K562 (cell line): ENCODE results near the gene FBL. TPM values are rescaled to one million over a fixed set of nuclear protein-coding genes. Genes with fewer than 3 reads are reported as not detected.
A peak's percentile ranks its signal among the peaks of the same experiment; 100 is the strongest.
"Not testable (repeated sequence)": the region's sequence is repeated elsewhere in the genome, so short reads cannot be mapped to it uniquely, and the experiment has no call there.

ENCODE experiments used
- ATAC-seq: fragments of 200-7000 bp; cut with Tn5 transposase; 3 replicates; pipeline ENCODE4 v1.9.1; 2020; ENCODE audit warnings: moderate library complexity
- BruUV-seq: library from RNA; stranded (reverse); fragments of 400-500 nt; replicated peaks from 2 replicates; lab custom pipeline; 2021; lab: Mats Ljungman, UMichigan
- CTCF ChIA-PET: fragments of 300-600 bp; formaldehyde crosslinking; extraction: SDS; loops from one replicate; lab custom pipeline; 2021; ENCODE audit warnings: low intra/inter-chr PET ratio; lab: Yijun Ruan, JAX
- POLR2A ChIA-PET: fragments of 300-600, 350-650 bp; sonication (Branson Sonifier 250); formaldehyde crosslinking; extraction: SDS; loops from one replicate; lab custom pipeline; 2021; ENCODE audit warnings: antibody characterized with exemption, inconsistent platforms; lab: Yijun Ruan, JAX
- DNase-seq, 4 experiments: peaks; one replicate each; pipeline versions ENCODE4 v3.0.0 to v3.0.0-alpha.2; 2011 to 2018; ENCODE audit warnings: low spot score in 3 of 4, mixed read lengths in 3 of 4; ENCODE audit errors: extremely low read depth in 1 of 4
- FAIRE-seq: peaks from 2 replicates; lab custom pipeline; 2011; peaks lifted over from hg19 to GRCh38; lab: Jason Lieb, UNC
- H2AFZ ChIP-seq: 2 replicates; pipeline ENCODE4 v1.6.0; 2011; ENCODE audit warnings: low read depth, low read length, control low read depth, inconsistent platforms
- H3K27ac ChIP-seq: fragments of 200-600 bp; 3 replicates; pipeline ENCODE4 v1.8.0; 2011; ENCODE audit warnings: low read depth, mild to moderate bottlenecking, control low read depth, inconsistent platforms, low read length, moderate library complexity, mixed read lengths; ENCODE audit errors: extremely low read depth
- H3K27me3 ChIP-seq, 2 experiments: fragments of 300-600 bp in 1 of 2; 2 replicates in 1 of 2; 3 replicates in 1 of 2; pipeline versions ENCODE4 v1.6.0 to v1.8.0; 2011; ENCODE audit warnings: inconsistent platforms in 2 of 2, low read length in 2 of 2, mild to moderate bottlenecking in 1 of 2, mixed read lengths in 1 of 2, moderate library complexity in 1 of 2; ENCODE audit not compliant: control insufficient read depth in 2 of 2, insufficient read depth in 2 of 2
- H3K36me3 ChIP-seq: fragments of 300-600 bp; 3 replicates; pipeline ENCODE4 v1.8.0; 2011; ENCODE audit warnings: mild to moderate bottlenecking, low read length, inconsistent platforms; ENCODE audit not compliant: control insufficient read depth, insufficient read depth
- H3K4me1 ChIP-seq, 2 experiments: fragments of 200-600 bp in 1 of 2; replicated peaks in 1 of 2; 2 replicates in 1 of 2; 3 replicates in 1 of 2; pipeline versions ENCODE4 v1.5.1 to v1.8.0; 2011; ENCODE audit warnings: inconsistent platforms in 2 of 2, low read length in 2 of 2, mild to moderate bottlenecking in 1 of 2, mixed read lengths in 1 of 2, moderate library complexity in 1 of 2; ENCODE audit not compliant: control insufficient read depth in 2 of 2, insufficient read depth in 2 of 2
- H3K4me2 ChIP-seq: 2 replicates; pipeline ENCODE4 v1.6.1; 2011; ENCODE audit warnings: low read length, control low read depth, inconsistent platforms, mixed read lengths; ENCODE audit not compliant: insufficient read depth
- H3K4me3 ChIP-seq: fragments of 200-600 bp; sonication (generic), shearing (Covaris generic); 2 replicates; pipeline ENCODE4 v1.5.1; 2016; ENCODE audit warnings: control low read depth, inconsistent platforms
- H3K79me2 ChIP-seq: fragments of 200-600 bp; 3 replicates; pipeline ENCODE4 v1.8.0; 2011; ENCODE audit warnings: low read length, inconsistent platforms; ENCODE audit not compliant: control insufficient read depth, insufficient read depth
- H3K9ac ChIP-seq, 2 experiments: 2 replicates each; pipeline versions ENCODE4 v1.6.0 to v1.6.1; 2011; ENCODE audit warnings: low read depth in 2 of 2, low read length in 2 of 2, control low read depth in 1 of 2, inconsistent platforms in 1 of 2, mild to moderate bottlenecking in 1 of 2, mixed read lengths in 1 of 2; ENCODE audit not compliant: insufficient read depth in 1 of 2
- H3K9me1 ChIP-seq: one replicate; pipeline ENCODE4 v1.6.0; 2011; ENCODE audit warnings: inconsistent platforms, mild to moderate bottlenecking, low read length, moderate library complexity; ENCODE audit not compliant: control insufficient read depth, insufficient read depth
- H3K9me3 ChIP-seq: replicated peaks from 2 replicates; pipeline ENCODE4 v1.5.1; 2011; ENCODE audit warnings: low read depth, low read length, inconsistent platforms; ENCODE audit not compliant: control insufficient read depth, insufficient read depth
- H4K20me1 ChIP-seq: replicated peaks from 2 replicates; pipeline ENCODE4 v1.6.1; 2011; ENCODE audit warnings: low read length, inconsistent platforms, mixed read lengths; ENCODE audit not compliant: control insufficient read depth, insufficient read depth
- RBM25 ChIP-seq: fragments of 200-400 bp; formaldehyde crosslinking; IDR thresholded peaks from 2 replicates; pipeline ENCODE4 v1.6.1; 2018; ENCODE audit warnings: low read length, low read depth, moderate library complexity; ENCODE audit not compliant: severe bottlenecking
- WGBS: fragments of 100-300 bp; shearing (Covaris generic); methylation state at CpG from one replicate; pipeline ENCODE4 v1.1.6; 2016; ENCODE audit warnings: low coverage, mixed read lengths; ENCODE audit not compliant: insufficient coverage; ENCODE audit errors: missing lambda C conversion rate; 5-methylcytosine and 5-hydroxymethylcytosine counted together
- in situ Hi-C: fragments of 300-500 bp; cut with MboI; formaldehyde crosslinking; loops from 4 replicates; pipeline ENCODE4 v1.15.0; 2018; ENCODE audit warnings: inconsistent platforms, mixed read lengths
- intact Hi-C: fragments of 100-400 bp; cut with micrococcal nuclease; formaldehyde crosslinking; loops from 2 replicates; pipeline ENCODE4 v1.14.2; 2022
- polyA plus RNA-seq, 8 experiments: library from polyadenylated mRNA; depleted of rRNA in 4 of 8; stranded (reverse) in 5 of 8; unstranded in 3 of 8; fragments of >200 nt; fragmentation: Nextera tagmentation in 2 of 8; fragmentation: Illumina TruSeq in 1 of 8; extraction: Ambion mirVana in 2 of 8; extraction: Trizol in 1 of 8; gene quantifications; 2 replicates each; pipeline versions ENCODE4 v1.2.1 to v1.2.3, GENCODE V29; 2011 to 2014; ENCODE audit warnings: inconsistent platforms in 1 of 8, missing spikeins in 1 of 8
- total RNA-seq, 7 experiments: library from RNA; depleted of rRNA in 6 of 7; stranded (reverse); fragments of >200 nt in 6 of 7; fragmentation: Illumina TruSeq in 2 of 7; extraction: Trizol in 2 of 7; gene quantifications; 2 replicates each; pipeline versions ENCODE4 v1.2.1 to v1.2.3, GENCODE V29; 2011 to 2021; ENCODE audit warnings: low replicate concordance in 1 of 7

The FBL gene
- total and polyA plus RNA-seq, 9 of the 15 experiments (the other 6 are each of a cell fraction or from before 2014, with no cell fraction given), result 201 to 1,696 (median 696) TPM

DNA sequence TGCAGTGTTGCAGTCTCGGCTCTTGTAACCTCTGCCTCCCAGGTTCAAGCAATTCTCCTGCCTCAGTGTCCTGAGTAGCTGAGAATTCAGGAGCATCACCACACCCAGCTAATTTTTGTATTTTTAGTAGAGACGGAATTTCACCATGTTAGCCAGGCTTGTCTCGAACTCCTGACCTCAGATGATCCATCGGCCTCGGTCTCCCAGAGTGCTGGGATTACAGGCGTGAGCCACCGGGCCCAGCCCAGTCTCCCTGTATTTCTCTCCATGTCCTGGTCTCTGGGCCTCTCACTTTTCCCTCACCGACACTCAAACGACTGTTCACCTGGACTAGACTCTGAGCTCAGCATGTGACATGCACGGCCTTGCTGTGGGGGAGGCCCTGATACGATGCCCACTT lies 48.9 kb upstream of the FBL start:
- H3K4me1 ChIP-seq, H3K9me1 ChIP-seq, CTCF ChIA-PET, H3K36me3 ChIP-seq, H3K79me2 ChIP-seq, H4K20me1 ChIP-seq, FAIRE-seq, H2AFZ ChIP-seq, BruUV-seq, POLR2A ChIA-PET, in situ Hi-C loops, ATAC-seq, H3K4me2 ChIP-seq, H3K9me3 ChIP-seq, intact Hi-C loops, DNase-seq, H3K4me3 ChIP-seq, H3K27ac ChIP-seq, H3K9ac ChIP-seq: not testable (repeated sequence)
- TF ChIP-seq RBM25, result peak; percentile 16
- H3K27me3 ChIP-seq, result peaks cover 19 to 27% of the 10 kb centered on the region in 2 experiments
- WGBS, result 26% methylated on average over 10 of the region's 11 CpGs

DNA sequence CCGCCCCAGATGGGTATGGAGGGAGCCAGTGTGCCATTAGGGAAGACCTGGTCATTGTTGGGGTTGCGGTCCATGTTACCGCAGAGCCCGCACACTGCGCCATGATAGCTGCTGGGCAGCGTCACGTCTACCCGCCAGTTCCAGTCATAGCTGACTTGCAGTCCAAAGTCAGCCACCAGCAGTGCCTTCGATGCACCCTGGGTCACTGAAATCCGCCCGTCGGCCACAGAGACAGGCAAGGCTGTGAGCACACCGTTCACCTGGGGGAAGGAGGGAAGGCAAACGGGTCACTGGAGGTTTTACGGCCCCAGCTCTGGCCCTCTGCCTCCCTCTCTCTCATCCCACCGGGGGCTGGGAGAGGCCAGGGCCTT lies 48.0 kb upstream of the FBL start:
- CTCF ChIA-PET, H3K27ac ChIP-seq, H3K9me1 ChIP-seq, DNase-seq, FAIRE-seq, H3K36me3 ChIP-seq, H3K79me2 ChIP-seq, H3K4me2 ChIP-seq, BruUV-seq, ATAC-seq, H3K4me1 ChIP-seq, in situ Hi-C loops, H3K9me3 ChIP-seq, H3K9ac ChIP-seq, H4K20me1 ChIP-seq, POLR2A ChIA-PET, intact Hi-C loops, H3K4me3 ChIP-seq, H2AFZ ChIP-seq: not testable (repeated sequence)
- peaks cover 22 to 32% of the 10 kb centered on the region in 2 experiments for H3K27me3 ChIP-seq
- 35% methylated on average over 8 of the region's 16 CpGs for WGBS
